T-helper 2 cell treated with Interferon-gamma antibody and Interleukin-4, amounts not matched to agents 5 μg/mL and 100 μg/mL, for 36 hours (primary cell): Measurements from ENCODE around the gene MAGEF1.

Source experiments
- DNase-seq: peaks from one replicate; pipeline ENCODE4 v3.0.0; 2021; ENCODE audit warnings: low spot score
- H3K27ac Mint-ChIP-seq: one replicate; pipeline ENCODE4 v1.8.0; 2021; ENCODE audit warnings: mild to moderate bottlenecking, mixed read lengths
- H3K27me3 Mint-ChIP-seq: one replicate; pipeline ENCODE4 v1.8.0; 2021; ENCODE audit warnings: low read depth, mixed read lengths
- H3K36me3 Mint-ChIP-seq: one replicate; pipeline ENCODE4 v1.8.0; 2021; ENCODE audit warnings: low read depth, mixed read lengths
- H3K4me1 Mint-ChIP-seq: one replicate; pipeline ENCODE4 v1.8.0; 2021; ENCODE audit warnings: low read depth, mixed read lengths
- H3K4me3 Mint-ChIP-seq: one replicate; pipeline ENCODE4 v1.8.0; 2022; ENCODE audit warnings: mild to moderate bottlenecking, moderate library complexity, mixed read lengths
- H3K9me3 Mint-ChIP-seq: one replicate; pipeline ENCODE4 v1.8.0; 2021; ENCODE audit warnings: mixed read lengths

The MAGEF1 gene

GRCh38 chr3:184680385-184681345 lies 31.2 kb downstream of the MAGEF1 start:
- H3K27ac Mint-ChIP-seq, result no peak overlapping the region
- no peaks in the 10 kb centered on the region for H3K9me3 Mint-ChIP-seq
- H3K36me3 Mint-ChIP-seq, result no peaks in the 10 kb centered on the region
- no peak overlapping the region for H3K4me3 Mint-ChIP-seq
- peaks cover 9% of the 10 kb centered on the region for H3K27me3 Mint-ChIP-seq
- DNase-seq, result no peak
- H3K4me1 Mint-ChIP-seq, result peaks cover 2% of the 10 kb centered on the region

- DNase-seq, result no peak
- Mint-ChIP-seq H3K4me1 (peaks cover 2% of the 10 kb centered on the region), H3K4me3 (no peak overlapping the region), H3K36me3 (no peaks in the 10 kb centered on the region), H3K27ac (no peak overlapping the region), H3K27me3 (peaks cover 16% of the 10 kb centered on the region), H3K9me3 (no peaks in the 10 kb centered on the region)
Measured at GRCh38 chr3:184679056-184679816, 32.6 kb downstream of the MAGEF1 start.

DNA sequence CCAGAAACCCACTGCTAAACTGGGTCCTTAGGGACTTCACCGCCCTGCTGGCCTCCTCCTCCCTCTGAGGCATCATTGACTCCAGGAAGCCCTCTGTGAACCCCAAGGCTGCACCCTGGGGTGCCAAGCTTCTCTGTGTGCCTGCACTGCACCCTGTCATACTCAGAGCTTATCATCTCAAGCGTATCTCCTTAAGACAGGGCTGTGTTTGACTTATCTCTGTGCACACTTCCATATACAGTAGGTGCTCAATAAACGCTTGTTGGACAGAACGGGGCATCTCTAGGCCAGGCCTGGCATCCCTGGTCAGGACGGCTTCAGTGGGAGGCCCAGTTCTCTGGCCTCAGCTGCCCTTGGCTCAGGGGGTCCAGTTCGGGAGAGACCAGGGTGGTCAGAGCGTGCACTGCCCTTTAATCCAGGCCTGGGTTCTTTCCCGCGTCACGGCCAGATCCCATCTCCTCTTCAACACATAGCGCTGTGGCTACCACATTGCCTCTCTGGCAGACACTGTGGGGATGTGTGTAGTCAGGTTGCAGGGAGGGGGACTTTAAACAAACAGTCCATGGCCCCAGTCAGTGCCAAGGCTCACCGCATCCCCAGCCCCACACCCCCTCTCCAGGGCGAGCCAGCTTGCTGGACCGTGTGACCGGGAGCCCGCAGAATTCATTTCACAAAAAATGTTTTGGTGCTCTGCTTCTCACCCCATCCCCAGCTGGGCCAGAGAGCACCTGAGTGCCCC lies 33.4 kb downstream of the MAGEF1 start:
- Mint-ChIP-seq H3K36me3 (no peaks in the 10 kb centered on the region), H3K4me1 (peaks cover 2% of the 10 kb centered on the region), H3K27me3 (peaks cover 16% of the 10 kb centered on the region), H3K9me3 (no peaks in the 10 kb centered on the region), H3K27ac (no peak overlapping the region), H3K4me3 (no peak overlapping the region)
- no peak for DNase-seq

DNA sequence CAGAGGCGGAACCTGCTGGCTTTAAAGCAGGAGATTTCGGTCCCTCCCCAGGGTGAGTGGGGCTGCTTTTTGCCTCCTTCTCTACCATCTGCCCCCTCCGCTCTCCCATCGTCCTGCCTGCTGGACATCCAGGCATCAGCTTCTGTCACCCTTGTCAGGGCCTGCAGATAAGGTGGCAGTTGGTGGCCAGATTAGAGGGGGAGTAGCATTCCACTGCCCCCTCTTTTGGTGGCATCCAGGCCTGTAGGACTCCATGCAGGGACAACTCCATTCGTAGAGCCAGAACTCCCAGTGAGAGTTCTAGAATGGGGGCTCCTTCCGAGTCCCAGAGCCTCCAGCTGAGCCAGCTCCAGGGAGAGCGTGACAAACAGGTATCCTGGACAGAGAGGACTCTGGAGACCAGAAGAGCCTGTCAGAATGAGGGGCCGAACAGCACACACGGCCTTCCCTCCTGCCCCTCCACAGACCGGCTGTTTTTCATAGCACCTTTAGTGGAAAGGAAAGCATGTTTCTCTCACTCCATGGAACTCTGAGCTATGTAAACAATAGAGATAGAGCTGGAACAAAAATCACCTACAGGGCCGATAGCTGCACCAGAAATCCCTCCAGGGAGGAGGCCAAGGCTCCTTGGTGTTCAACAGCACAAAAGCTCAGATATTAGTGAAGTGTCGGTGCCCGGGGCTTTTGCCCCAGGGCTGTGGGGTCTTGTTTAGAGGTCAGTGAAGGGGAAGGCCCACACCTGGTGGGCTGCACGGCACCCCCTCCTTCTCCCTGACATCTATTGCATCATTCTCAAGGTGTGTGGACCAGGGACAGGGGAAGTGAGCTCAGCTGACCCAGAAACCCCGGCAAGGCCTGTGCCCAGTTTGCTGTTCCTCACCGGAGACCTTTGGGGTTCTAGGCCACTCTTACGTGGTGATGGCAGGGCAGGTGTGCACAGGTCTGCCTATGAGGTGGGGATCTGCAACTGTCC lies 34.2 kb downstream of the MAGEF1 start:
- Mint-ChIP-seq H3K36me3 (no peaks in the 10 kb centered on the region), H3K4me3 (no peak overlapping the region), H3K27ac (no peak overlapping the region), H3K27me3 (peaks cover 16% of the 10 kb centered on the region), H3K4me1 (peaks cover 2% of the 10 kb centered on the region), H3K9me3 (no peaks in the 10 kb centered on the region)
- no peak for DNase-seq

GRCh38 chr3:184676927-184677326 lies 34.9 kb downstream of the MAGEF1 start:
- Mint-ChIP-seq H3K4me3 (no peak overlapping the region), H3K27me3 (peaks cover 16% of the 10 kb centered on the region), H3K36me3 (no peaks in the 10 kb centered on the region)

GRCh38 chr3:184674626-184675025 lies 37.2 kb downstream of the MAGEF1 start:
- Mint-ChIP-seq H3K27ac (no peak overlapping the region), H3K9me3 (no peaks in the 10 kb centered on the region), H3K4me1 (peaks cover 2% of the 10 kb centered on the region), H3K36me3 (no peaks in the 10 kb centered on the region), H3K27me3 (peaks cover 20% of the 10 kb centered on the region), H3K4me3 (no peak overlapping the region)
- DNase-seq, result no peak

More at GRCh38 chr3:184676927-184677326, 34.9 kb downstream of the MAGEF1 start:
- no peak for DNase-seq
- H3K27ac Mint-ChIP-seq, result no peak overlapping the region
- peaks cover 2% of the 10 kb centered on the region for H3K4me1 Mint-ChIP-seq
- H3K9me3 Mint-ChIP-seq, result no peaks in the 10 kb centered on the region

GRCh38 chr3:184672977-184673870 lies 38.6 kb downstream of the MAGEF1 start:
- H3K27ac Mint-ChIP-seq, result no peak overlapping the region
- H3K4me3 Mint-ChIP-seq, result no peak overlapping the region
- H3K36me3 Mint-ChIP-seq, result no peaks in the 10 kb centered on the region
- H3K27me3 Mint-ChIP-seq, result peaks cover 20% of the 10 kb centered on the region
- DNase-seq, result no peak
- no peaks in the 10 kb centered on the region for H3K9me3 Mint-ChIP-seq
- peaks cover 2% of the 10 kb centered on the region for H3K4me1 Mint-ChIP-seq

- no peak for DNase-seq
- H3K4me3 Mint-ChIP-seq, result no peak overlapping the region
- H3K27ac Mint-ChIP-seq, result no peak overlapping the region
- H3K4me1 Mint-ChIP-seq, result peaks cover 2% of the 10 kb centered on the region
- H3K27me3 Mint-ChIP-seq, result peaks cover 20% of the 10 kb centered on the region
- H3K36me3 Mint-ChIP-seq, result no peaks in the 10 kb centered on the region
- no peaks in the 10 kb centered on the region for H3K9me3 Mint-ChIP-seq
Measured at GRCh38 chr3:184672335-184672734, 39.5 kb downstream of the MAGEF1 start.

DNA sequence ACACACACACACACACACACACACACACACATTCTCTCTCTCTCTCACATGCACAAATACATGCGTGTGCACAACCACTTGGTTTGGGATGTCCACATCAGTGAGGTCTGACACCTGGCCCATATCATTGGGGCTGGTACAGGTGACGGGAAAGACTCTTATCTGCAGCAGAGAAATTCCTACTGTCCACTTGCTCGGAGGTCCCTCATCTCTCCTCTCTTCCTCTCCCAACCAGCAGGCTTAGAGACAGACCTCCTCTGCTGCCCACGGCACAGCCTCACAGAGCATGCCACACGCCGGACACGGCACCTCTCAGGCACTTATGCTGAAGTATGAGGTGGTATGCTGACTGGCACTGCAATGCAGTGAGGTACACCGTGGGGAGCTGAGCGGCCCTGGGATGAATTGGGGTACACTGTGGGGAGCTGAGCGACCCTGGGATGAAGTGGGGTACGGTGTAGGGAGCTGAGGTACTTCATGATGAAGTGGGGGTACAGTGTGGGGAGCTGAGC lies 41.7 kb downstream of the MAGEF1 start:
- H3K27me3 Mint-ChIP-seq, result peaks cover 13% of the 10 kb centered on the region

GRCh38 chr3:184669578-184669977 lies 42.3 kb downstream of the MAGEF1 start:
- Mint-ChIP-seq H3K4me3 (no peak overlapping the region), H3K4me1 (no peaks in the 10 kb centered on the region), H3K27me3 (peaks cover 8% of the 10 kb centered on the region), H3K27ac (no peak overlapping the region), H3K36me3 (no peaks in the 10 kb centered on the region), H3K9me3 (no peaks in the 10 kb centered on the region)
- DNase-seq, result no peak

More for the DNA sequence above, 41.7 kb downstream of the MAGEF1 start:
- H3K9me3 Mint-ChIP-seq, result no peaks in the 10 kb centered on the region
- H3K4me1 Mint-ChIP-seq, result no peaks in the 10 kb centered on the region
- H3K4me3 Mint-ChIP-seq, result no peak overlapping the region
- no peaks in the 10 kb centered on the region for H3K36me3 Mint-ChIP-seq
- no peak overlapping the region for H3K27ac Mint-ChIP-seq
- no peak for DNase-seq

- peaks cover 9% of the 10 kb centered on the region for H3K27me3 Mint-ChIP-seq
- H3K27ac Mint-ChIP-seq, result no peak overlapping the region
- no peak overlapping the region for H3K4me3 Mint-ChIP-seq
- H3K9me3 Mint-ChIP-seq, result no peaks in the 10 kb centered on the region
- no peaks in the 10 kb centered on the region for H3K36me3 Mint-ChIP-seq
- DNase-seq, result no peak
- H3K4me1 Mint-ChIP-seq, result no peaks in the 10 kb centered on the region
Measured at GRCh38 chr3:184666442-184666841, 45.4 kb downstream of the MAGEF1 start.

GRCh38 chr3:184665101-184665500 lies 46.8 kb downstream of the MAGEF1 start:
- H3K36me3 Mint-ChIP-seq, result no peaks in the 10 kb centered on the region
- H3K9me3 Mint-ChIP-seq, result no peaks in the 10 kb centered on the region
- H3K27ac Mint-ChIP-seq, result no peak overlapping the region
- H3K4me1 Mint-ChIP-seq, result no peaks in the 10 kb centered on the region
- no peak overlapping the region for H3K4me3 Mint-ChIP-seq
- DNase-seq, result no peak
- peaks cover 8% of the 10 kb centered on the region for H3K27me3 Mint-ChIP-seq
